ENCODE data around the gene TMIGD1. TPM values are rescaled to one million over a fixed set of nuclear protein-coding genes. Genes with fewer than 3 reads are reported as not detected.
A peak's percentile ranks its signal among the peaks of the same experiment; 100 is the strongest.

The TMIGD1 gene
- total and polyA plus RNA-seq, 2 experiments from 2014 or later, result 2.5 to 3.2 TPM

DNA sequence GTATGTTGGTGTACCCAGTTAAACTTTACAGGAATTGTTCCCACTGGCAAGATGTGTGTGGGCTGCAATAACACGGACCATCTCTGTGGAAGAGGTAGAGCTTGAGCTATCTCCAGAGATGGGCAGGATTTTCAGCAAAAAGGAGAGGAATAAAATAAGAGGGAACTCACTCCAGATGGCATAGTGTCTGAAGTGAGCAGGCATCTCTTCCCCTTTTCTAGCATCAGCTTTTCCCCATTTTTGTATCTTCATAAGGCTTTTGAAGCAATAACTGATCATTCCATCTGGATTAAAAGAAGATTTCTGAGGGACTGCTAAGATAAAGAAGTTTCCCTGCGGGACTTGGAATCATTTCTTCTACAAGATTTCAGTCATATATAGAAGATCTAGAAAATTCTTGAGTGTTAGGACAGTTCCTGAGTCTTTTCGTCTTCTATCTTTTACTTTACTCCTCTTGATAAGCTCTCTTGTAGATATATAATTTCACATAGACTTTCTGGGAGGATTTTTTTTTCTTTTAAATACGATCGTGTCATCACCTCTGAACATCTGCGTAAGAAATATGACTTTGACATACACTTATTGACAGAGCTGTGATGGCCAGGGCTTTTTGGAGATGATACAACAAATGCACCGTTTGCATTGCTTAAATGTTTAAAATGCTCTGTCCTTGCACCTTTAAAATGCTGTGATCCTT, 46.9 kb upstream of the TMIGD1 start:
- Histone ChIP-seq H3K9me2 (replicated peaks; ENCODE audit: insufficient read depth) (no peaks in the 10 kb centered on the region), H3K4me1 (ENCODE audit: insufficient read depth) (peaks cover 26% of the 10 kb centered on the region), H4K20me1 (ENCODE audit: insufficient read depth, poor library complexity, severe bottlenecking) (peaks cover 31% of the 10 kb centered on the region), H3K27ac (no peak overlapping the region), H3K4me2 (peak overlapping the region; percentile 90), H3K27me3 (no peaks in the 10 kb centered on the region), H3K36me3 (replicated peaks; ENCODE audit: insufficient read depth, low read depth) (no peaks in the 10 kb centered on the region), H3K79me2 (peaks cover 65% of the 10 kb centered on the region), H3K9me3 (ENCODE audit: low read depth) (no peaks in the 10 kb centered on the region), H3K4me3 (peak overlapping the region; percentile 69), H2AFZ (no peak overlapping the region)
- TF ChIP-seq, protein P1, sequence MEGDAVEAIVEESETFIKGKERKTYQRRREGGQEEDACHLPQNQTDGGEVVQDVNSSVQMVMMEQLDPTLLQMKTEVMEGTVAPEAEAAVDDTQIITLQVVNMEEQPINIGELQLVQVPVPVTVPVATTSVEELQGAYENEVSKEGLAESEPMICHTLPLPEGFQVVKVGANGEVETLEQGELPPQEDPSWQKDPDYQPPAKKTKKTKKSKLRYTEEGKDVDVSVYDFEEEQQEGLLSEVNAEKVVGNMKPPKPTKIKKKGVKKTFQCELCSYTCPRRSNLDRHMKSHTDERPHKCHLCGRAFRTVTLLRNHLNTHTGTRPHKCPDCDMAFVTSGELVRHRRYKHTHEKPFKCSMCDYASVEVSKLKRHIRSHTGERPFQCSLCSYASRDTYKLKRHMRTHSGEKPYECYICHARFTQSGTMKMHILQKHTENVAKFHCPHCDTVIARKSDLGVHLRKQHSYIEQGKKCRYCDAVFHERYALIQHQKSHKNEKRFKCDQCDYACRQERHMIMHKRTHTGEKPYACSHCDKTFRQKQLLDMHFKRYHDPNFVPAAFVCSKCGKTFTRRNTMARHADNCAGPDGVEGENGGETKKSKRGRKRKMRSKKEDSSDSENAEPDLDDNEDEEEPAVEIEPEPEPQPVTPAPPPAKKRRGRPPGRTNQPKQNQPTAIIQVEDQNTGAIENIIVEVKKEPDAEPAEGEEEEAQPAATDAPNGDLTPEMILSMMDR (IDR thresholded peaks at IDR 0.05; ENCODE audit: poor library complexity), result no peak
- TF ChIP-seq EZH2 (IDR thresholded peaks at IDR 0.05; ENCODE audit: borderline replicate concordance) (no peak), EZH2phosphoT487 (IDR thresholded peaks at IDR 0.05; ENCODE audit: low read depth, severe bottlenecking, unreplicated experiment) (no peak)
- no peak for DNase-seq (ENCODE audit: low spot score)
- WGBS (ENCODE audit: low lambda C conversion rate, missing lambda C conversion rate), result 57% methylated on average over 7 of the region's 7 CpGs

DNA sequence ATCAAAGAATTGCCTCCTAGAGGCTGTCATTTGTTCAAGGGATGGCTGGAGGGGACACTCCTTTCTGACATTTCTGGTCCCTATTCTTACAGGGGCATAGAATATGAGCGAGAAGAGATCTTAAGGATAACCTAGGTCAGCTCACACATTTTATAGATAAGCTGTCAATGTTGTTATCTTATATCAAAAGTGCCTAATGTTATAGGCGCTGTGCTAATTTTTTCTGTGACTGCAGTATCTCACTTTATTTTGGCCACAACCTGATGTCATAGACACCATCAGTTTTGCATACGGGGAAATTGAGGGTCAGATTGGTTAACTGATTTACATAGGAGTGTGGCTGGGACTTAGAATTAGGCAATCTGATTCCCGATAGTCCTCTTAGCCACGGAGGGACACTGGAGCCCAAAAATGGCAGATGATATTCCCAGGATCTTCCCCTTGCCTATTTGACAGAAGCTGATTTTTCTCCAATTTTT, 46.1 kb upstream of the TMIGD1 start:
- Histone ChIP-seq H3K79me2 (peaks cover 59% of the 10 kb centered on the region), H3K9me3 (ENCODE audit: low read depth) (no peaks in the 10 kb centered on the region), H2AFZ (peak overlapping the region; percentile 38), H3K27ac (no peak overlapping the region), H3K27me3 (no peaks in the 10 kb centered on the region), H3K4me1 (ENCODE audit: insufficient read depth) (peaks cover 30% of the 10 kb centered on the region), H4K20me1 (ENCODE audit: insufficient read depth, poor library complexity, severe bottlenecking) (peaks cover 31% of the 10 kb centered on the region), H3K4me3 (peak overlapping the region; percentile 69), H3K9me2 (replicated peaks; ENCODE audit: insufficient read depth) (no peaks in the 10 kb centered on the region), H3K4me2 (peak overlapping the region; percentile 90), H3K36me3 (replicated peaks; ENCODE audit: insufficient read depth, low read depth) (no peaks in the 10 kb centered on the region)
- 8% methylated on average over 5 of the region's 5 CpGs for WGBS (ENCODE audit: low lambda C conversion rate, missing lambda C conversion rate)
- TF ChIP-seq EZH2 (IDR thresholded peaks at IDR 0.05; ENCODE audit: borderline replicate concordance), result no peak
- TF ChIP-seq, protein P1 (IDR thresholded peaks at IDR 0.05; ENCODE audit: poor library complexity), result no peak
- no peak for DNase-seq (ENCODE audit: low spot score)

DNA sequence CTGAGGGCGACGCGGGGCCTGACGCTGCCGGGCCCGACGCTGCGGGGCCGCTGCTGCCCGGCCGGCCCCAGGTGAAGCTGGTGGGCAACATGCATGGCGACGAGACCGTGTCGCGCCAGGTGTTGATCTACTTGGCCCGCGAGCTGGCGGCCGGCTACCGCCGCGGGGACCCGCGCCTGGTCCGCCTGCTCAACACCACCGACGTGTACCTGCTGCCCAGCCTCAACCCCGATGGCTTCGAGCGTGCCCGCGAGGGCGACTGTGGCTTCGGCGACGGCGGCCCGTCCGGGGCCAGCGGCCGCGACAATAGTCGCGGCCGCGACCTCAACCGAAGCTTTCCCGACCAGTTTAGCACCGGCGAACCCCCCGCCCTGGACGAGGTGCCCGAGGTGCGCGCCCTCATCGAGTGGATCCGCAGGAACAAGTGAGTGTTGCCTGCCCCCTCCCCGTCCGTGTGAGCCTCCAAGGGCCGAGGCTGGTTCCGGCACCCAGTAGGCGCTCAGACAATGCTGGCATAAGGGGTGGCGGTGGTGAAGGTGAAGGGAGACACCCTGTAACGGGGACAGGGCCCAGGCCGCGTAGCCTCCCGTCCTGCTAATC, 45.5 kb upstream of the TMIGD1 start:
- Histone ChIP-seq H3K4me1 (ENCODE audit: insufficient read depth) (peaks cover 30% of the 10 kb centered on the region), H3K9me2 (replicated peaks; ENCODE audit: insufficient read depth) (no peaks in the 10 kb centered on the region), H3K9me3 (ENCODE audit: low read depth) (no peaks in the 10 kb centered on the region), H3K79me2 (peaks cover 53% of the 10 kb centered on the region), H2AFZ (peak overlapping the region; percentile 38), H3K36me3 (replicated peaks; ENCODE audit: insufficient read depth, low read depth) (no peaks in the 10 kb centered on the region), H3K27me3 (no peaks in the 10 kb centered on the region), H3K4me3 (peak overlapping the region; percentile 69), H3K4me2 (peak overlapping the region; percentile 90), H4K20me1 (ENCODE audit: insufficient read depth, poor library complexity, severe bottlenecking) (peaks cover 31% of the 10 kb centered on the region), H3K27ac (peak overlapping the region; percentile 78)
- WGBS (ENCODE audit: low lambda C conversion rate, missing lambda C conversion rate), result 2% methylated on average over 67 of the region's 68 CpGs
- DNase-seq (ENCODE audit: low spot score), result no peak
- TF ChIP-seq EZH2 (IDR thresholded peaks at IDR 0.05; ENCODE audit: borderline replicate concordance) (no peak), EZH2phosphoT487 (IDR thresholded peaks at IDR 0.05; ENCODE audit: low read depth, severe bottlenecking, unreplicated experiment) (no peak)
- TF ChIP-seq, protein P1 (IDR thresholded peaks at IDR 0.05; ENCODE audit: poor library complexity), result no peak

Data from hepatocyte (in vitro differentiated cells).